Effector memory CD8-positive, alpha-beta T cell (primary cell): ENCODE measurements around the gene KRTAP10-12.

Experiments used
- ATAC-seq: fragments of 150-1000 bp; cut with Tn5 transposase; replicated peaks from 2 replicates; pipeline ENCODE4 v1.10.0; 2021; ENCODE audit warnings: mild to moderate bottlenecking, moderate library complexity
- DNase-seq, 3 experiments: peaks; one replicate each; pipeline ENCODE4 v3.0.0; 2021
- H3K27ac Mint-ChIP-seq, 2 donors: one replicate each; pipeline ENCODE4 v1.8.0; 2022; ENCODE audit warnings: mild to moderate bottlenecking in 2 of 2, mixed read lengths in 2 of 2, moderate library complexity in 2 of 2
- H3K27me3 Mint-ChIP-seq, 2 donors: one replicate each; pipeline ENCODE4 v1.8.0; 2022; ENCODE audit warnings: mixed read lengths in 2 of 2
- H3K36me3 Mint-ChIP-seq: one replicate; pipeline ENCODE4 v1.8.0; 2022; ENCODE audit warnings: mild to moderate bottlenecking, moderate library complexity, mixed read lengths; ENCODE audit not compliant: insufficient read depth
- H3K4me1 Mint-ChIP-seq, 2 donors: one replicate each; pipeline ENCODE4 v1.8.0; 2022; ENCODE audit warnings: low read depth in 2 of 2, mixed read lengths in 2 of 2
- H3K4me3 Mint-ChIP-seq, 2 donors: one replicate each; pipeline ENCODE4 v1.8.0; 2022; ENCODE audit warnings: mild to moderate bottlenecking in 2 of 2, mixed read lengths in 2 of 2, moderate library complexity in 2 of 2
- H3K9me3 Mint-ChIP-seq, 2 donors: one replicate each; pipeline ENCODE4 v1.8.0; 2022; ENCODE audit warnings: mixed read lengths in 2 of 2

KRTAP10-12 gene

GRCh38 chr21:44741921-44742320 is 44.9 kb downstream of the KRTAP10-12 start:
- DNase-seq (no peak), ATAC-seq (no peak)
- Mint-ChIP-seq H3K4me3 (no peak overlapping the region), H3K36me3 (peaks cover 3% of the 10 kb centered on the region), H3K4me1 (peaks cover 4 to 5% of the 10 kb centered on the region in 2 donors), H3K9me3 (no peaks in the 10 kb centered on the region), H3K27me3 (no peaks in the 10 kb centered on the region), H3K27ac (no peak overlapping the region)

GRCh38 chr21:44742418-44743153 is 45.6 kb downstream of the KRTAP10-12 start:
- no peak overlapping the region for H3K4me3 Mint-ChIP-seq
- H3K27me3 Mint-ChIP-seq = peaks cover 0 to 5% of the 10 kb centered on the region in 2 donors
- peaks cover 3% of the 10 kb centered on the region for H3K36me3 Mint-ChIP-seq
- ATAC-seq (no peak), DNase-seq (peak in 1 of 3 experiments; percentile 16)
- H3K27ac Mint-ChIP-seq = no peak overlapping the region
- no peaks in the 10 kb centered on the region for H3K9me3 Mint-ChIP-seq
- H3K4me1 Mint-ChIP-seq = peaks cover 1 to 5% of the 10 kb centered on the region in 2 donors
